Progenitor cell of endocrine pancreas (in vitro differentiated cells): ENCODE measurements around the gene CTNNA1. TPM values are rescaled to one million over a fixed set of nuclear protein-coding genes. Genes with fewer than 3 reads are reported as not detected.

Experiments
- DNase-seq: peaks from one replicate; pipeline ENCODE4 v3.0.0; 2021; ENCODE audit warnings: low spot score; ENCODE audit not compliant: unreplicated experiment
- H3K27ac Mint-ChIP-seq: 2 replicates; pipeline ENCODE4 v1.8.0; 2021; ENCODE audit warnings: mild to moderate bottlenecking, moderate library complexity, mixed read lengths
- H3K27me3 Mint-ChIP-seq: 2 replicates; pipeline ENCODE4 v1.8.0; 2021; ENCODE audit warnings: mixed read lengths
- H3K36me3 Mint-ChIP-seq: 2 replicates; pipeline ENCODE4 v1.8.0; 2022; ENCODE audit warnings: mixed read lengths; ENCODE audit not compliant: insufficient read depth
- H3K4me1 Mint-ChIP-seq: 2 replicates; pipeline ENCODE4 v1.8.0; 2021; ENCODE audit warnings: low read depth, mixed read lengths
- H3K4me3 Mint-ChIP-seq: 2 replicates; pipeline ENCODE4 v1.8.0; 2021; ENCODE audit warnings: low read depth, mild to moderate bottlenecking, moderate library complexity, mixed read lengths
- H3K9me3 Mint-ChIP-seq: 2 replicates; pipeline ENCODE4 v1.8.0; 2021; ENCODE audit warnings: low read depth, mixed read lengths
- total RNA-seq: library from RNA; stranded (reverse); gene quantifications from 2 replicates; pipeline ENCODE4 v1.2.1, GENCODE V29; 2021
- TF ChIP-seq, protein P1 (sequence below): fragments of 200-600 bp; sonication (generic); IDR thresholded peaks from one replicate; pipeline ENCODE4 v1.5.0; 2021; ENCODE audit warnings: antibody characterized with exemption, mild to moderate bottlenecking; ENCODE audit not compliant: unreplicated experiment

CTNNA1 gene
- total RNA-seq, 1 donor from 2014 or later = 394 TPM

DNA sequence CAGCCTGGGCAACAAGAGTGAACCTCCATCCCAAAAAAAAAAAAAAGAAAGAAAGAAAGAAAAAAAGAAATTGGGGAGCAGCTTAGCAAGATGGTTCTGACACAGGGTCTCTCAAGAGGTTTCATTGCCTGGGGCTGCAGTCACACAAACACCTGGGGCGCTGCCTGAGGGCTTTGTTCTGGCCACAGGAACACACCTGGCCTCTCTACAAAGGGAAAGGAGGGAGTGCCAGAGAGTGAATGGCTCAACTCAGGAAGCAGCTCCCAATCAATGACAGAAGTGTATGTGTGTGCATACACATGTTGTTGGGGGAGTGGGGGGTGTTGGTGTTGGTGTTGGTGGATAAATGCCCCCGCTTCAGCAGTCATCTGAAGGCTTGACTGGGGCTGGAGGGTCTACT lies 32.4 kb upstream of the CTNNA1 start:
- Mint-ChIP-seq H3K36me3 (no peaks in the 10 kb centered on the region), H3K27me3 (no peaks in the 10 kb centered on the region), H3K27ac (peak overlapping the region; percentile 45), H3K9me3 (no peaks in the 10 kb centered on the region), H3K4me3 (no peak overlapping the region), H3K4me1 (peaks cover 25% of the 10 kb centered on the region)
- DNase-seq = no peak
- TF ChIP-seq, protein P1, sequence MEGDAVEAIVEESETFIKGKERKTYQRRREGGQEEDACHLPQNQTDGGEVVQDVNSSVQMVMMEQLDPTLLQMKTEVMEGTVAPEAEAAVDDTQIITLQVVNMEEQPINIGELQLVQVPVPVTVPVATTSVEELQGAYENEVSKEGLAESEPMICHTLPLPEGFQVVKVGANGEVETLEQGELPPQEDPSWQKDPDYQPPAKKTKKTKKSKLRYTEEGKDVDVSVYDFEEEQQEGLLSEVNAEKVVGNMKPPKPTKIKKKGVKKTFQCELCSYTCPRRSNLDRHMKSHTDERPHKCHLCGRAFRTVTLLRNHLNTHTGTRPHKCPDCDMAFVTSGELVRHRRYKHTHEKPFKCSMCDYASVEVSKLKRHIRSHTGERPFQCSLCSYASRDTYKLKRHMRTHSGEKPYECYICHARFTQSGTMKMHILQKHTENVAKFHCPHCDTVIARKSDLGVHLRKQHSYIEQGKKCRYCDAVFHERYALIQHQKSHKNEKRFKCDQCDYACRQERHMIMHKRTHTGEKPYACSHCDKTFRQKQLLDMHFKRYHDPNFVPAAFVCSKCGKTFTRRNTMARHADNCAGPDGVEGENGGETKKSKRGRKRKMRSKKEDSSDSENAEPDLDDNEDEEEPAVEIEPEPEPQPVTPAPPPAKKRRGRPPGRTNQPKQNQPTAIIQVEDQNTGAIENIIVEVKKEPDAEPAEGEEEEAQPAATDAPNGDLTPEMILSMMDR = no peak

DNA sequence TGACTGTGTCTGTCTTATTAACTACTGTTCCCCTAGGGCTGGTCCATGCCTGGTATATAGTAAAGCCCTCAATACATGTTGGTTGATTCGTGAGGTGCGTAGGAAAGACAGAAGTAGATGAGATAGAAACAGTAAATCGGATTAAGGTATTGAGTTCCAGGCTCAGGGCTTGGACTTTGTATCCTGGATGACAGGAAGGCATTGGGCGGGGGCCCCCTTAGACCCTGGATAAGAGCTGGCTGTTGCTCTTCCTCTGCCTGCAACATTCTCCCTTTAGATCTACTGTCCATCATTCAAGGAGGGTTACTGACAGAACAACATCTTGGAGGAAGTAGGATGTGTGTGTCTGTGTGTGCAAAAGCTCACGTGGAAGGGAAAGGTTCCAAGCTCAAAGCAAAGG lies 31.2 kb upstream of the CTNNA1 start:
- Mint-ChIP-seq H3K36me3 (no peaks in the 10 kb centered on the region), H3K9me3 (no peaks in the 10 kb centered on the region), H3K4me1 (peaks cover 28% of the 10 kb centered on the region), H3K4me3 (no peak overlapping the region), H3K27ac (peak overlapping the region; percentile 0), H3K27me3 (no peaks in the 10 kb centered on the region)
- DNase-seq = no peak
- TF ChIP-seq, protein P1 = no peak

DNA sequence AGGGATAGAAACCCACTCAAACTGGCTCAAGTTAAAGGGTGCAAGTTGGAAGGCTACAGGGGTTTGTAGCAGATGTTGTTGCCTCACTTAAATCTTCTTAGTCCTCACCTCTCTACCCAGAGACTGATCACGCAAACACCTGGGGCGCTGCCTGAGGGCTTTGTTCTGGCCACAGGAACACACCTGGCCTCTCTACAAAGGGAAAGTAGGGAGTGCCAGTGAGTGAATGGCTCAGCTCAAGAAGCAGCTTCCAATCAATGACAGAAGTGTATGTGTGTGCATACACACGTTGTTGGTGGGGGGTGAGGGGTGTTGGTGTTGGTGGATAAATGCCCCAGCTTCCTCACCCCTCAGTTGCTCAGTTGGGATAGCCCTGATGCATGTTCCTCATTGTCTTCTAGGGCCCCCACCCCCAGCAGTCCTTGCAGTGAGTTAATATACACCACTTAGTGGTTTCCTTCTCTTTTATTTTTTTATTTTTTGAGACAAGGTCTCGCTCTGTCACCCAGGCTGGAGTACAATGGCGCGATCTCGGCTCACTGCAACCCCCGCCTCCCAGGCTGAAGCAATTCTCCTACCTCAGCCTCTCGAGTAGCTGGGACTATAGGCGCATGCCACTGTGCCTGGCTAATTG lies 30.6 kb upstream of the CTNNA1 start:
- Mint-ChIP-seq H3K36me3 (no peaks in the 10 kb centered on the region), H3K27ac (peak overlapping the region; percentile 75), H3K4me3 (no peak overlapping the region), H3K9me3 (no peaks in the 10 kb centered on the region), H3K27me3 (no peaks in the 10 kb centered on the region), H3K4me1 (peaks cover 28% of the 10 kb centered on the region)
- DNase-seq = no peak
- TF ChIP-seq, protein P1 = no peak

DNA sequence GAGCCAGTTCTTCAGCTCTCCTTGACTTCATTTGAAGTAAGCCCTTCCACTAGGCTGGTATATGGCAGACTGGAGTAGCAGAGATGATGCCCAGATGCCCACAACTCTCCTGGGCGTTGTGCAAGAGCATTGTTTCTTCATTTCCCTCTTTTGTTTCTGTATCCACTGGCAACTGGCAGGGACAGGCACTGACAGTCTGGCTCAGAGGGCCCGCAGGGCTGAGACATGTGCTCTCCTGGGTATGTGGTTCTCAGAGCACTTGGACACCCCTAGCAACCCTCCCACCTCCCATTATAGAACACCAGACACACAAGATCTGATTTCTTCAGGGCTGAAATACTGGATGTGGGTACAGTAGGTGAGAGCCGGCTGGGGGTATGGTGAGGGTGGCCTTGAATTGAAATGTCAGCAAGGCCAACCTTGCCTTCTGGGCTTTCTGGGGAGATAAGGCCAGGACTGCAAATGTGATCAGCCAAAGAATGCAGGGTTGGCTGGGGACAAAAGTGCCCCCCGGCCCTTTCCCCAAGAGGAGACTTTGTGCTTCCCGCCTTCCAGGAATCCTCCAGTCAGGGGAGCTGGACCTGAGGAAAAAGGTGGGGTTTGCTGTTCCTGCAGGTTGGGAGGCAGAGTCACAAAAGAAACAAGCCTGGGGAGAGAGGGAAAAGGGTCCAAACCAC lies 28.6 kb upstream of the CTNNA1 start:
- no peak overlapping the region for H3K4me3 Mint-ChIP-seq
- TF ChIP-seq, protein P1 = no peak
- no peak for DNase-seq
- H3K27ac Mint-ChIP-seq = peak overlapping the region; percentile 84
- peaks cover 28% of the 10 kb centered on the region for H3K4me1 Mint-ChIP-seq
- H3K9me3 Mint-ChIP-seq = no peaks in the 10 kb centered on the region
- no peaks in the 10 kb centered on the region for H3K27me3 Mint-ChIP-seq
- H3K36me3 Mint-ChIP-seq = no peaks in the 10 kb centered on the region

DNA sequence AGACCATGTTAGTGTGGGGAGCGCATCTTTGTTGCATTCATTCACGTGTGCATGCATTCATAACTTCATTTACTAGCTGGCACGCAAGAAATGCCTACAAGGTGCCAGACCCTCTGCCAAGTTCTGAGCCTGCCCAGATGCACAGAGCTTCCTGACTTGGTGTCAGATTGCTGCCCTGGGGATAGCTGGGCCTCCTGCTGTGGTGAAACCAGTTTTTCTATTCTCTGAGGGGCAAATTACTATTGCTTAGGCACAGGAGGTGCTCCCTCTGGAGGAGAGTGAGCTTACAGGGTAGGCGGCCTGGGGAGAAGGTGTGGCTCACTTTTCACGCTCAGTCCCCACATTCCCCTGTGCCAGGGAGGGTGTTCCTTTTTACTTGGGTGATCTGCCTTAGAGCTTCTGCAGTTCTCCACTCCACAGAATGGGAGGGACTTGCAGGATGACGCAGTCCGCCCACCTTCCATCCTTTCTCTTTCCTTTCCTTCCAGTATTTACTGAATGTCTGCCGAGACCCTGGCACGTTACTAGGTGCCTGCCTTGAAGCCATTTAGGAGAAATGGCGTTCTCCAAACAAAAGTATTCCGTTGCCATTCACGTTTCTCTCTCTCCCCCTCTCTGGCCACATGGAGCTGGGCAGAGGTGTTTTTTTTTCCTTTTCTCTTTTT lies 27.9 kb upstream of the CTNNA1 start:
- Mint-ChIP-seq H3K27ac (peak overlapping the region; percentile 84), H3K27me3 (no peaks in the 10 kb centered on the region), H3K9me3 (no peaks in the 10 kb centered on the region), H3K36me3 (no peaks in the 10 kb centered on the region), H3K4me1 (peaks cover 28% of the 10 kb centered on the region), H3K4me3 (no peak overlapping the region)
- TF ChIP-seq, protein P1 = peak; percentile 47
- peak; percentile 10 for DNase-seq
